Upper lobe of left lung (tissue), 6 donors: Measurements from ENCODE around the gene TAAR5. TPM values are rescaled to one million over a fixed set of nuclear protein-coding genes. Genes with fewer than 3 reads are reported as not detected.
A peak's percentile ranks its signal among the peaks of the same experiment; 100 is the strongest.
"Not testable (repeated sequence)": the region's sequence is repeated elsewhere in the genome, so short reads cannot be mapped to it uniquely, and the experiment has no call there.

Source experiments
- ATAC-seq, 2 donors: fragments of 200-7000 bp; cut with Tn5 transposase; one replicate each; pipeline ENCODE4 v1.9.1; 2022; ENCODE audit warnings: mild to moderate bottlenecking in 2 of 2, moderate library complexity in 2 of 2; ENCODE audit not compliant: low FRiP score in 2 of 2
- DNase-seq, 2 donors: peaks; one replicate each; pipeline ENCODE4 v3.0.0-alpha.2; 2019 to 2020
- H3K27ac ChIP-seq, 4 donors: fragments of 200-600 bp; sonication (generic); one replicate each; pipeline ENCODE4 v1.5.1; 2016 to 2019
- H3K27me3 ChIP-seq, 4 donors: fragments of 200-600 bp; sonication (generic); one replicate each; pipeline ENCODE4 v1.5.1; 2017 to 2019
- H3K36me3 ChIP-seq, 4 donors: fragments of 200-600 bp; sonication (generic); one replicate each; pipeline ENCODE4 v1.5.1; 2016 to 2019
- H3K4me1 ChIP-seq, 4 donors: fragments of 200-600 bp; sonication (generic); one replicate each; pipeline ENCODE4 v1.5.1; 2018 to 2019
- H3K4me3 ChIP-seq, 4 donors: fragments of 200-600 bp; sonication (generic); one replicate each; pipeline ENCODE4 v1.5.1; 2017 to 2019; ENCODE audit warnings: mild to moderate bottlenecking in 2 of 4, moderate library complexity in 1 of 4
- H3K9me3 ChIP-seq, 4 donors: fragments of 200-600 bp; sonication (generic); one replicate each; pipeline ENCODE4 v1.5.1; 2018 to 2019
- EP300 ChIP-seq, 4 donors: sonication (generic); formaldehyde crosslinking; IDR thresholded peaks; one replicate each; pipeline ENCODE4 v1.5.1; 2017; ENCODE audit warnings: antibody characterized with exemption in 4 of 4, control low read depth in 2 of 4
- POLR2A ChIP-seq, 4 donors: fragments of 450-650 bp; IDR thresholded peaks; one replicate each; pipeline ENCODE4 v1.5.1; 2016 to 2017; ENCODE audit warnings: antibody characterized with exemption in 4 of 4, mild to moderate bottlenecking in 2 of 4
- POLR2AphosphoS5 ChIP-seq, 2 donors: sonication (generic); formaldehyde crosslinking; IDR thresholded peaks; one replicate each; pipeline ENCODE4 v1.5.1; 2017; ENCODE audit warnings: antibody characterized with exemption in 2 of 2
- WGBS, 2 donors: methylation state at CpG; one replicate each; pipeline ENCODE4 v1.1.5; 2017 to 2018; 5-methylcytosine and 5-hydroxymethylcytosine counted together
- total RNA-seq, 6 donors: library from RNA; depleted of rRNA in 4 of 6; stranded (reverse); fragments of >200 nt in 4 of 6; gene quantifications; one replicate each; pipeline versions ENCODE4 v1.1.0 to v1.2.1, GENCODE V29; 2016 to 2021
- TF ChIP-seq, protein P1 (sequence below), 6 experiments: fragments of 450-650 bp in 4 of 6; fragments of 200-600 bp in 2 of 6; sonication (generic) in 2 of 6; IDR thresholded peaks; one replicate each; pipeline ENCODE4 v1.5.1; 2016 to 2019; ENCODE audit warnings: antibody characterized with exemption in 6 of 6
- donor health status: DM: no; HTN: no; CAD: no; lungs with moderate emphysema.
- donor health status: DM: no; HTN: yes; CAD: no; lungs with severe emphysema.

Gene TAAR5
- total RNA-seq, 6 donors from 2014 or later = not detected

DNA sequence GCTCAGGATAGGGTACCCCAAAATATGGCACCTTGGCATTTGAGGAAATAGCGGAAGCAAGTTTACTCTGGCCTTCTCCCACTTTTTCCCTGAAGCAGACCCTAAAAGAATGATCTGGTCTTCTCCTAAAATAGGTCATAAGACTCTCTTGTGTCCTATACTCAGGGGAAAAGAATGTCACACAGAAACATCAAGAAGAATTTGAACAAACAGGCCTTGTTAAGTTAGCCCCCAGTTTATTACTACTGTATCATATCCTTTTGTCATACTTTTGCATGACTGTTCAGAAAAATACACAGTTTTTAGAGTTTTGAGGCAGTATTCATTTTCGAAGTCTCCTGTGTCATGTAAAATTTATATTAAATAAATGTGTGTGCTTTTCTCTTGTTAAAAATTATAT lies 22.1 kb upstream of the TAAR5 start:
- Histone ChIP-seq H3K36me3 (no peaks in the 10 kb centered on the region), H3K4me3 (no peak overlapping the region), H3K4me1 (no peaks in the 10 kb centered on the region), H3K9me3 (no peaks in the 10 kb centered on the region), H3K27ac (no peak overlapping the region), H3K27me3 (no peaks in the 10 kb centered on the region)
- TF ChIP-seq EP300 (IDR thresholded peaks at IDR 0.05) (no peak), POLR2A (IDR thresholded peaks at IDR 0.05) (no peak), POLR2AphosphoS5 (IDR thresholded peaks at IDR 0.05) (no peak)
- TF ChIP-seq, protein P1, sequence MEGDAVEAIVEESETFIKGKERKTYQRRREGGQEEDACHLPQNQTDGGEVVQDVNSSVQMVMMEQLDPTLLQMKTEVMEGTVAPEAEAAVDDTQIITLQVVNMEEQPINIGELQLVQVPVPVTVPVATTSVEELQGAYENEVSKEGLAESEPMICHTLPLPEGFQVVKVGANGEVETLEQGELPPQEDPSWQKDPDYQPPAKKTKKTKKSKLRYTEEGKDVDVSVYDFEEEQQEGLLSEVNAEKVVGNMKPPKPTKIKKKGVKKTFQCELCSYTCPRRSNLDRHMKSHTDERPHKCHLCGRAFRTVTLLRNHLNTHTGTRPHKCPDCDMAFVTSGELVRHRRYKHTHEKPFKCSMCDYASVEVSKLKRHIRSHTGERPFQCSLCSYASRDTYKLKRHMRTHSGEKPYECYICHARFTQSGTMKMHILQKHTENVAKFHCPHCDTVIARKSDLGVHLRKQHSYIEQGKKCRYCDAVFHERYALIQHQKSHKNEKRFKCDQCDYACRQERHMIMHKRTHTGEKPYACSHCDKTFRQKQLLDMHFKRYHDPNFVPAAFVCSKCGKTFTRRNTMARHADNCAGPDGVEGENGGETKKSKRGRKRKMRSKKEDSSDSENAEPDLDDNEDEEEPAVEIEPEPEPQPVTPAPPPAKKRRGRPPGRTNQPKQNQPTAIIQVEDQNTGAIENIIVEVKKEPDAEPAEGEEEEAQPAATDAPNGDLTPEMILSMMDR (IDR thresholded peaks at IDR 0.05) = no peak
- DNase-seq = no peak
- ATAC-seq = no peak
- WGBS, 2 donors = 89 to 96% methylated on average over 2 of the region's 2 CpGs

GRCh38 chr6:132607544-132608233 lies 18.1 kb upstream of the TAAR5 start:
- ATAC-seq = no peak

DNA sequence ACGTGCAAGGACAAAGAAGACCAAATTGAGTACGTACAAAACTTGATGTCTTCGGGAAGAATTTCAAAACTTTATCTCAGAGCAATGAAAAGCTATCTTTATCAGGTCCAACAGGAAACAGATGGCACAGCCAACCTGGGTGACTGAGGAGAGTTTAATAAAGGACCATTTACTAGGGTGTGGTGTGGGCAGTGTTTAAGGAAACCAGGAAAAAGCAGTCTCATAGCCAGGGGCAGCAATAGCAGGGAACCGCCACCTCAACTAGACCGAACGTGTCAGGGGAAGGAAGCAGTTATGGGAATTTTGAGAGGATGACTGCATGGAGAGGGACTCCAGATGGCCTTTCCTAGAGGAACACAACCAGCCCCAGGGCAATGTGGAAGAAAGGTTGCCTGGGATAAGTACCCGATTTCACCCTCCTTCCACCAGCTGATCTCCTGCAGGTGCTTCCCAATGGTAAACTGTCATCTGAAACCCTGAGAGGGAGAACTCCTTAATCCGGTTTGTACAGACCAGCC lies 15.2 kb upstream of the TAAR5 start:
- no peak for TF ChIP-seq EP300 (IDR thresholded peaks at IDR 0.05)
- TF ChIP-seq POLR2AphosphoS5 (IDR thresholded peaks at IDR 0.05) = no peak
- no peak for TF ChIP-seq POLR2A (IDR thresholded peaks at IDR 0.05)
- TF ChIP-seq, protein P1 (IDR thresholded peaks at IDR 0.05) = no peak
- H3K4me3 ChIP-seq = no peak overlapping the region
- no peaks in the 10 kb centered on the region for H3K36me3 ChIP-seq
- 77 to 82% methylated on average over 8 of the region's 8 CpGs for whole genome bisulfite sequencing, 2 donors
- DNase-seq (no peak), ATAC-seq (no peak)
- H3K27me3 ChIP-seq = no peaks in the 10 kb centered on the region
- no peak overlapping the region for H3K27ac ChIP-seq
- H3K9me3 ChIP-seq = no peaks in the 10 kb centered on the region
- H3K4me1 ChIP-seq = no peaks in the 10 kb centered on the region

More at GRCh38 chr6:132607544-132608233, 18.1 kb upstream of the TAAR5 start:
- TF ChIP-seq POLR2A (IDR thresholded peaks at IDR 0.05) (no peak), POLR2AphosphoS5 (IDR thresholded peaks at IDR 0.05) (no peak), EP300 (IDR thresholded peaks at IDR 0.05) (no peak)
- TF ChIP-seq, protein P1 (IDR thresholded peaks at IDR 0.05) = no peak
- Histone ChIP-seq H3K36me3 (no peaks in the 10 kb centered on the region), H3K4me3 (no peak overlapping the region), H3K27me3 (no peaks in the 10 kb centered on the region), H3K27ac (no peak overlapping the region), H3K9me3 (no peaks in the 10 kb centered on the region), H3K4me1 (no peaks in the 10 kb centered on the region)
- no peak for DNase-seq
- 82% methylated on average over 5 of the region's 5 CpGs for WGBS, 2 donors

DNA sequence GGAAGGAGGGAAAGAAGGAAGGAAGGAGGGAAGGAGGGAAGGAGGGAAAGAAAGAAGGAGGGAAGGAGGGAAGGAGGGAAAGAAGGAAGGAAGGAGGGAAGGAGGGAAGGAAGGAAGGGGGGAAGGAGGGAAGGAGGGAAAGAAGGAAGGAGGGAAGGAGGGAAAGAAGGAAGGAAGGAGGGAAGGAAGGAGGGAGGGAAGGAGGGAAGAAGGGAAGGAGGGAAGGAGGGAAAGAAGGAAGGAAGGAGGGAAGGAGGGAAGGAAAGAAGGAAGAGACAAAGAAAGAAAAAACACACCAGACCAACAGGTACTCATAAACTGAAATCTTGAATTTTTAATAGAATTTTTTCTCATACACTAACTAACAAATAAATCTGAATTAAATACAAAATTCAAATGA lies 11.4 kb upstream of the TAAR5 start:
- ATAC-seq, H3K27ac ChIP-seq, H3K9me3 ChIP-seq, H3K36me3 ChIP-seq, DNase-seq, H3K27me3 ChIP-seq, H3K4me1 ChIP-seq, H3K4me3 ChIP-seq: not testable (repeated sequence)

DNA sequence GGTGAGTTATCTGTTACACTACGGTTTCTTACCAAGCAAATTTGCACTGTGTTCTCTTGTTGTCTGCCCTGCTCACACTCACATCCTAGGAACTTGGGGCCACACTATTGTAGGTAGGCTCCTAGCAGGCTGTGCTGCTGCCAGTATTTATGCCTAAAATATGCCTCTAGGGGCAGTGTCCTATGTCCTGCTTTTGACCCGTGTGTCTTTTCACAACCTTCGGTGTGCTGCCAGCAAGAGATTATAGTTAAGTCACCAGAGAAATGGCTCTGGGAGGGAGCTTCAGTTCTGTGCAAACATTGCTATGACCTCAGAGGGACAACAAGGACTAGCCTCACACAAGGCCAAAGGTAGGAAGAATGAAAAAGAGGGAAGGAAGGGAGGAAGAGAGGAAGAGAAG lies 8.9 kb upstream of the TAAR5 start:
- Histone ChIP-seq H3K9me3 (no peaks in the 10 kb centered on the region), H3K27ac (no peak overlapping the region), H3K36me3 (no peaks in the 10 kb centered on the region), H3K27me3 (no peaks in the 10 kb centered on the region), H3K4me1 (no peaks in the 10 kb centered on the region), H3K4me3 (no peak overlapping the region)
- DNase-seq (no peak), ATAC-seq (peak in 1 of 2 donors; percentile 43)
- TF ChIP-seq POLR2A (IDR thresholded peaks at IDR 0.05) (no peak), EP300 (IDR thresholded peaks at IDR 0.05) (no peak), POLR2AphosphoS5 (IDR thresholded peaks at IDR 0.05) (no peak)
- TF ChIP-seq, protein P1 (IDR thresholded peaks at IDR 0.05) = no peak
- WGBS, 2 donors = 42 to 49% methylated on average over 3 of the region's 3 CpGs
